Measurements from ENCODE around the gene EMC6.

- TF ChIP-seq CTCF (conservative IDR thresholded peaks at IDR 0.05; ENCODE audit: low read depth, low read length) = no peak
- TF ChIP-seq EZH2 (IDR thresholded peaks at IDR 0.05; ENCODE audit: low read length, unreplicated experiment) = no peak
Observed at GRCh38 chr17:3630781-3631180, 37.8 kb upstream of the EMC6 start.
